RWPE1 (cell line): ENCODE measurements around the gene TNS3.
A peak's percentile ranks its signal among the peaks of the same experiment; 100 is the strongest.

Experiments used
- CTCF ChIA-PET: fragments of 350-600 bp; sonication (Branson Sonifier 250); formaldehyde crosslinking; extraction: SDS; loops from one replicate; lab custom pipeline; 2021; lab: Yijun Ruan, JAX
- POLR2A ChIA-PET: fragments of 400-600 bp; formaldehyde crosslinking; extraction: SDS; loops from one replicate; lab custom pipeline; 2020; ENCODE audit warnings: antibody characterized with exemption; ENCODE audit not compliant: low non-redundant PET; lab: Yijun Ruan, JAX
- DNase-seq: peaks from one replicate; pipeline ENCODE4 v3.0.0; 2012; ENCODE audit warnings: low spot score
- H3K27ac ChIP-seq: fragments of 450-650 bp; 2 replicates; pipeline ENCODE4 v1.5.1; 2017
- TF ChIP-seq, protein P1 (sequence below): fragments of 450-650 bp; conservative IDR thresholded peaks from 2 replicates; pipeline ENCODE4 v1.5.1; 2017; ENCODE audit warnings: low read depth, mild to moderate bottlenecking

Gene TNS3

DNA sequence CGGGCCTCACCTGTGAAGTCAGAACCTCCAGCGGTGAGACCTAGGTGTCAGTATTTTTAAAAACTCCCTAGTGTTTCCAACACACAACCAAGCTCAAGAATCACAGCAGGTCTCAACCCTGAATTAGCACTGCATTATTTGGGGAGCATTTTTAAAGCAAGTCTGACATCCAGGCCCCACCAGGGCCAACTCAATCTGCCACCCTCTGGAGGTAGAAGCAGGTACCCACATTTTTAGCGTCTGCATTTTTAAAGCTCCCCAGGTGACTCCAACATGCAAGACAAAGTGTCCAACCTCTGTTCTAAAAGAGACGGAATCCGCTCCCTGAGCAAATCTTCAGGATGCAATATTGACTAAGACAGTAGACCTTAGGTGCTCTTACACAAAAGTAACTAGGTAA is 225.7 kb downstream of the TNS3 start:
- ChIA-PET CTCF (no interaction called here), POLR2A (no interaction called here)
- H3K27ac ChIP-seq, result no peak overlapping the region
- DNase-seq, result no peak
- TF ChIP-seq, protein P1, sequence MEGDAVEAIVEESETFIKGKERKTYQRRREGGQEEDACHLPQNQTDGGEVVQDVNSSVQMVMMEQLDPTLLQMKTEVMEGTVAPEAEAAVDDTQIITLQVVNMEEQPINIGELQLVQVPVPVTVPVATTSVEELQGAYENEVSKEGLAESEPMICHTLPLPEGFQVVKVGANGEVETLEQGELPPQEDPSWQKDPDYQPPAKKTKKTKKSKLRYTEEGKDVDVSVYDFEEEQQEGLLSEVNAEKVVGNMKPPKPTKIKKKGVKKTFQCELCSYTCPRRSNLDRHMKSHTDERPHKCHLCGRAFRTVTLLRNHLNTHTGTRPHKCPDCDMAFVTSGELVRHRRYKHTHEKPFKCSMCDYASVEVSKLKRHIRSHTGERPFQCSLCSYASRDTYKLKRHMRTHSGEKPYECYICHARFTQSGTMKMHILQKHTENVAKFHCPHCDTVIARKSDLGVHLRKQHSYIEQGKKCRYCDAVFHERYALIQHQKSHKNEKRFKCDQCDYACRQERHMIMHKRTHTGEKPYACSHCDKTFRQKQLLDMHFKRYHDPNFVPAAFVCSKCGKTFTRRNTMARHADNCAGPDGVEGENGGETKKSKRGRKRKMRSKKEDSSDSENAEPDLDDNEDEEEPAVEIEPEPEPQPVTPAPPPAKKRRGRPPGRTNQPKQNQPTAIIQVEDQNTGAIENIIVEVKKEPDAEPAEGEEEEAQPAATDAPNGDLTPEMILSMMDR, result no peak

DNA sequence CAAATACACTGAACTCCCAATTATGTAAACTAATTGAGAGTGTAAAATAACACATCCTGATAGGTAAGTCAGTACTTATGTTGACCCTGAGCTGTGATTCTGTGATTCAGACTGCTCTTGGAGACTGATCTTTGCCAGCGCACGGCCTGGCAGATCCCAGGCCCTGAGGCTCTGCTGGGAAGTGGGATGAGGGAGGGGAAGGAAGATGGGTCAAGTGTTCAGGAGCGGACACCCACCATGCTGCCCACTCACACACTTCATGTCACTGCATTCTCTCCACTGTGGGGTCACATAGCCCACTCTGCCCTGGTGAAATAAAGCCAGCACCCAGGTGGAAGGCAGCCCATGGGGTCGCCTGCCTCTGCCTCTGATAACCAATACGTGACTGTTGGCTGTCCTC is 226.2 kb downstream of the TNS3 start:
- ChIA-PET POLR2A (no interaction called here), CTCF (no interaction called here)
- TF ChIP-seq, protein P1, result no peak
- H3K27ac ChIP-seq, result 0 out of 2 replicates have a peak overlapping the region, but pooled peaks have one; percentile 4
- no peak for DNase-seq

DNA sequence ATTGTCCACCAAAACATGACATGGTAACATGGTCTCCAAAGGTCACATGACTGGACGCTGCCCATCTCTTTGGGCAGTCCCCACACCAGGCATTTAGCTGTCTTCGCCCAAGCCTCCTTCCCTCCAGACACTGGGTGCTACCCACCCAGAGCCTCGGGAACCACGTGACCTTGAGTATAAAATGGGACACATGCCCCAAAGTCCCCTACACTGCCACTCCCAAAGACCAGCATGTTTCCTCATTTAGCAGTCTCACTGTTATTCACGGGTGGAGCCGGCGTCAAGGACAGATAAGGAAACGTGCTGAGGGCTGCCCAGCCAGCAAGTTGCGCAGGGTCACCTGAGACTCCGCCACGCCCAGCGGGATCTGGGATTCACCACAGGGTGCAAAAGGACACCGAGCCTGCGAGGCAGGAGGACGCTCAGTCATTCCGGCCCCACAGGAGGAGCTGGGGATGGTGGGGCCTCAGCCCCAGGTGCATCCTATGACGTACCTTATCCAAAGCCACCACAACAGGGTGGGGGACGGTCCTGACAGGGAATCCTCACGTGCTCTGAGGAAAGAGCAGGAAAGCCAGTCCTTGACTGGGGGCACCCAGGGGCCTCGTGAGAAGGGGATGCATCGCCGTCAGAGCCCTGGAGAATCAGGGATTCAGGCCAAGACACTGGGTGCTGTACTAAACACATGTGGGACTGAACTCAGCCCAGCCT is 226.9 kb downstream of the TNS3 start:
- ChIA-PET CTCF (interaction anchor here (1.3 kb wide), 1 partner anchor 89 kb away, joined by 5 read pairs; no protein-coding TSS in a partner anchor), POLR2A (no interaction called here)
- no peak for DNase-seq
- peak overlapping the region; percentile 2; the same call in 1 of the 2 replicates for H3K27ac ChIP-seq
- TF ChIP-seq, protein P1, result no peak

DNA sequence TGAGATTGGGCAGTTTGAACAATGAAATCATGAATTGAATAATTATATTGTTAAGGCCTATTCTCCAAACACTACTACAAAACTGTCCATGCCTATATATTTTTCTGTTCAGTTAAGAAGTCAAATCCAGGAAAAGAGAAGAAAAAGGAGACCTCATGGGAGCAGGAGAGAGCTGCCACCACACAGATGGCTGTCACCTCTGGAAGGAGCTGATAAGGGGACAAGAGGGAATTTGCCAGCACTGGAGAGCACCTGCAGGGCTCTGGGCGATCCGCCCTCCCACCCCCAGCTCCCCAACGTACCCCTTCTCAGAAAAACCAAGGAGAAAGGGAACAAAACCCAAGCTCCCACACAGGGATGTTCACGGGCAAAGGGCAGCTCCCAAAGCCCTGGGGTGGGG is 227.8 kb downstream of the TNS3 start:
- ChIA-PET POLR2A (no interaction called here), CTCF (interaction anchor here (0.7 to 1.3 kb wide), 2 partner anchors 88 to 117 kb away, joined by 3 to 5 read pairs; no protein-coding TSS in a partner anchor)
- TF ChIP-seq, protein P1, result no peak
- no peak overlapping the region for H3K27ac ChIP-seq
- DNase-seq, result no peak

DNA sequence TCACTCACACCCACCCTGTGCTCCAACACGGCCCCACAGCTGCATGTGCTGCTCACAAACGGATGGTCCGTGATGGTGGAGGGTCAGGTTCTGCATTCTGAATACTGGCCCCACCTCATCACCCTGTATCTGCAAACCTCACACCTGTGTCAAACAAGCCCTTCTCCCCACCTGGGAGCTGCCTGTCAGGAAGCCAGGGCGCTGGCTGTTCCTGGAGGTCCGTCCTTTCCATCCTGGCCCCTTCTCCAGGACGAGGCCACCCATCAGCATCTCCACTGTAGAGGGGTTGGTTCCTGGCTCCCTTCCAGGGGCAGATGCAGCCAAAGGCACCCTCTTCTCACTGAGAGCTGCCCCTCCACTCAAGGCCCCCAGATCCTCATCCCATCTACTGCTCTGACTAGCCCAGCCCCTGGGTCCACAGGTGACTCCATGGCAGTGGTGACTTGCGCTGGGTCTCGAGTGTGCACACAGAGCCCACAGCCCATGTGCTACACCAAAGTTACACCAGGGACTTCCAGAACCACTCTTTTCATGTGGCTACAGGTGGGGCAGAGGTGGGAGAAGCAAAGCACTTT is 229.4 kb downstream of the TNS3 start:
- H3K27ac ChIP-seq, result peak overlapping the region; percentile 6
- ChIA-PET POLR2A (no interaction called here), CTCF (interaction anchor here (0.6 kb wide), 1 partner anchor 23 kb away, joined by 4 read pairs; no protein-coding TSS in a partner anchor)
- TF ChIP-seq, protein P1, result no peak
- DNase-seq, result no peak

DNA sequence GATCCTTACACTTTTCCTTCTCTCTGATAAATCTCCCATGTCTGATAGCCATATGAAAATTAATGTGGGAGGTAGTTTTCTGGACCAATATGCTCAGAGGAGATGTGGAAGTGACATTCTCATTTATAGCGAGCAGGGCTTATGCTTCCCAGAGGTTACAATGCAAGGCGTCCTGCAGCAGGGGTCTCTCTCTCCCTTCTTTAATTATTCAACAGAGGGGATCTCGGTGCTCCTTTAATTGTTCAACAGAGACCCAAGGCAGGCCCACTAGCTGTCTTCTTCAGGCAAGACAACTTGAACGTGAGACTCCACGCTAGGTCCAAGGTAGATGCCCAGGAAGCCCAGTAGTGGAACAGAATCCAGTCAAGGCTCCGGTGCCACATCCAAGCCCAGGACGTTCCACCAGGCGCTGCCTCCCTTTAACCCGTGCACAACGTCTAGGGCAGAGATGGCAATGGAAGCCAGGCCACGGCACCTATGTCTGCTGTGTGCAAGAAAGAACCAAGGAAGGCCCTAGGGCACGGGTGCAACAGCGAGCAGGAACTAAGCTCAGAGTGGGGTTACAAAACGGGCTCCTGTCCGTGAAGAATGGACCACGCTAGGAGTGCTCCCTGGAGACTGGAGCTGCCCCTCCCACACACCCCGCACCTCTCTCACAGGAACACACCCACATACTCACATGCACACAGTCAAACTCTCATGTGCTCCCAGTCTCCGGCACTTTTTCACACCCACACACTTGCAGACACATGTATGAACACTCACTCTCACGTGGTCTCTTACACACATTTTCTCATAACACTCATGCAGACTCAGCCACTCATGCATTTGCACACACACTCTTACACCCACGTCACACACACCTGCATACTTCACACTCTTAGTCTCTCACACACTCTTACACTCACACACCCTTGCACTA is 230.4 kb downstream of the TNS3 start:
- POLR2A ChIA-PET, result no interaction called here
- TF ChIP-seq, protein P1, result no peak
- no peak for DNase-seq
- CTCF ChIA-PET, result interaction anchor here (0.6 kb wide), 1 partner anchor 250 kb away, joined by 3 read pairs; no protein-coding TSS in a partner anchor
- H3K27ac ChIP-seq, result peak overlapping the region; percentile 31
